Hepatocyte (in vitro differentiated cells): Measurements from ENCODE around the gene SYTL4. TPM values are rescaled to one million over a fixed set of nuclear protein-coding genes. Genes with fewer than 3 reads are reported as not detected.

Experiments
- DNase-seq: peaks from one replicate; pipeline ENCODE4 v3.0.0-alpha.2; 2016; ENCODE audit warnings: low spot score
- H2AFZ ChIP-seq: fragments of 200-600 bp; sonication (generic); 2 replicates; pipeline ENCODE4 v1.6.0; 2016; ENCODE audit warnings: antibody characterized with exemption, mild to moderate bottlenecking
- H3K27ac ChIP-seq: fragments of 200-600 bp; sonication (generic); 2 replicates; pipeline ENCODE4 v1.5.1; 2016; ENCODE audit warnings: mild to moderate bottlenecking
- H3K27me3 ChIP-seq: fragments of 200-600 bp; sonication (generic); 2 replicates; pipeline ENCODE4 v1.6.1; 2016
- H3K36me3 ChIP-seq: fragments of 200-600 bp; sonication (generic); replicated peaks from 2 replicates; pipeline ENCODE4 v1.5.1; 2016; ENCODE audit warnings: low read depth; ENCODE audit not compliant: insufficient read depth
- H3K4me1 ChIP-seq: fragments of 200-600 bp; sonication (generic); 2 replicates; pipeline ENCODE4 v1.5.1; 2016; ENCODE audit warnings: mild to moderate bottlenecking, moderate library complexity; ENCODE audit not compliant: insufficient read depth
- H3K4me2 ChIP-seq: fragments of 200-600 bp; sonication (generic); 2 replicates; pipeline ENCODE4 v1.6.0; 2016
- H3K4me3 ChIP-seq: fragments of 200-600 bp; sonication (generic); 2 replicates; pipeline ENCODE4 v1.5.1; 2016; ENCODE audit warnings: mild to moderate bottlenecking
- H3K79me2 ChIP-seq: fragments of 200-600 bp; sonication (generic); 2 replicates; pipeline ENCODE4 v1.6.0; 2017; ENCODE audit warnings: mild to moderate bottlenecking
- H3K9me2 ChIP-seq: fragments of 200-600 bp; sonication (generic); replicated peaks from 2 replicates; pipeline ENCODE4 v1.6.0; 2017; ENCODE audit warnings: mild to moderate bottlenecking; ENCODE audit not compliant: insufficient read depth
- H3K9me3 ChIP-seq: fragments of 200-600 bp; sonication (generic); 2 replicates; pipeline ENCODE4 v1.5.1; 2016; ENCODE audit warnings: low read depth, mild to moderate bottlenecking
- H4K20me1 ChIP-seq: fragments of 200-600 bp; sonication (generic); 2 replicates; pipeline ENCODE4 v1.6.0; 2016; ENCODE audit warnings: mild to moderate bottlenecking; ENCODE audit not compliant: insufficient read depth, poor library complexity, severe bottlenecking
- CTCF ChIP-seq: fragments of 200-600 bp; sonication (generic); IDR thresholded peaks from 2 replicates; pipeline ENCODE4 v1.5.1; 2016; ENCODE audit warnings: antibody characterized with exemption, mild to moderate bottlenecking; ENCODE audit not compliant: poor library complexity
- EZH2 ChIP-seq: fragments of 200-600 bp; sonication (generic); IDR thresholded peaks from 2 replicates; pipeline ENCODE4 v1.6.1; 2016; ENCODE audit warnings: antibody characterized with exemption, mild to moderate bottlenecking, borderline replicate concordance
- EZH2phosphoT487 ChIP-seq: fragments of 200-600 bp; sonication (generic); IDR thresholded peaks from one replicate; pipeline ENCODE4 v1.6.1; 2018; ENCODE audit warnings: antibody characterized with exemption, mild to moderate bottlenecking, low read depth, moderate library complexity; ENCODE audit not compliant: unreplicated experiment, severe bottlenecking
- WGBS: methylation state at CpG from one replicate; pipeline ENCODE4 v1.1.6; 2016; ENCODE audit warnings: low lambda C conversion rate; ENCODE audit errors: missing lambda C conversion rate; 5-methylcytosine and 5-hydroxymethylcytosine counted together
- polyA plus RNA-seq: library from polyadenylated mRNA; unstranded; fragments of >200 nt; fragmentation: Nextera tagmentation; extraction: Ambion mirVana; gene quantifications from 2 replicates; pipeline ENCODE4 v1.2.1, GENCODE V29; 2016
- total RNA-seq: library from RNA; depleted of rRNA; stranded (reverse); fragments of >200 nt; gene quantifications from 2 replicates; pipeline ENCODE4 v1.2.3, GENCODE V29; 2014

Gene SYTL4
- total and polyA plus RNA-seq, 2 experiments from 2014 or later, result 2.4 to 3.4 TPM

- no peak for TF ChIP-seq CTCF
- TF ChIP-seq EZH2phosphoT487, result no peak
- no peak for TF ChIP-seq EZH2
- no peaks in the 10 kb centered on the region for H3K9me2 ChIP-seq
- H3K9me3 ChIP-seq, result no peaks in the 10 kb centered on the region
- peak overlapping the region; percentile 73 for H3K27ac ChIP-seq
- no peaks in the 10 kb centered on the region for H4K20me1 ChIP-seq
- no peak overlapping the region for H2AFZ ChIP-seq
- H3K4me1 ChIP-seq, result peaks cover 9% of the 10 kb centered on the region
- peak overlapping the region; percentile 13 for H3K4me2 ChIP-seq
- no peaks in the 10 kb centered on the region for H3K27me3 ChIP-seq
- no peaks in the 10 kb centered on the region for H3K79me2 ChIP-seq
- H3K36me3 ChIP-seq, result no peaks in the 10 kb centered on the region
- H3K4me3 ChIP-seq, result no peak overlapping the region
- no peak for DNase-seq
- 60% methylated on average over 3 of the region's 3 CpGs for WGBS
Measured at GRCh38 chrX:100658941-100659381, 73.0 kb downstream of the SYTL4 start.

DNA sequence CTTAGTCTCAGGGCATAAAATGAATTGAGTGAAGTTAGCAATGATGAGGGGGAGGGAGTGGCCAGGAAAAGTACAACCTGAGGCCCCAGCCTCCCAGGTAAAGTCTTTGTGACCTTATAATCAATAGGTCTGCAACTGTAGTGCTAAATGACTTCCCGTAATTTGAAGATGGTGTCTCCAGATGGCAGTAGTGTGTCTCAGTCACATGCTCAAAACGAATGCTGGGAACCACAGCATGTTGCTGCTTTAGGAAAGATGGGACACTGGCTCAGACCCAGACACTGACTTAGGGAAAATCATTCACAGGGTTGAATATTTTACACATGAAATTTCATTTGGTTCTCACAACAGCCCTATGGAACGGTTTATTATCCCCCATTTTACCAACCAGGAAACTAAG lies 77.7 kb downstream of the SYTL4 start:
- Histone ChIP-seq H2AFZ (no peak overlapping the region), H3K27ac (no peak overlapping the region), H3K27me3 (no peaks in the 10 kb centered on the region), H3K9me3 (no peaks in the 10 kb centered on the region), H3K4me1 (peaks cover 11% of the 10 kb centered on the region), H3K4me2 (no peak overlapping the region), H3K4me3 (no peak overlapping the region), H3K9me2 (no peaks in the 10 kb centered on the region), H3K79me2 (no peaks in the 10 kb centered on the region), H4K20me1 (no peaks in the 10 kb centered on the region), H3K36me3 (no peaks in the 10 kb centered on the region)
- peak; percentile 15 for TF ChIP-seq CTCF
- no peak for TF ChIP-seq EZH2
- 42% methylated on average over 3 of the region's 3 CpGs for WGBS
- DNase-seq, result peak; percentile 23

DNA sequence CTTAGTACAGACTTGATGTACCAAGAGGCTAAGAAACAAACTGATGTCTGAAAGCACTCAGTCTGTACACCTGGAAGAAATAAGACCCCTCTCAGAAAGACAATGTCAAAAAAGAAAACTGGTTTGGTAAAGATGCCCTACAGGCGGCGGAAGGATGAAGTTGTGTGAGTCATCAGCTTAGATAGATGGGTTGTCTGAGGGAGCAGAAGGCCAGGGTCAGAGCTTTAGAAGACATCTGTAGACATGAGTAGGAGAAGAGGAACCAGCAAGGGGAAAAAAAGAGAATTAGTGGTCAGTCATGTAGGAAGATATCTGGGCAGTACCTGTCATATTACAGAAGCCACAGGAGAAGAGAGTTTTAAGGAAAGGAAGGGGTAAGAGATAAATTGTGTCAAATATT lies 79.7 kb downstream of the SYTL4 start:
- Histone ChIP-seq H4K20me1 (no peaks in the 10 kb centered on the region), H3K4me2 (no peak overlapping the region), H3K9me3 (no peaks in the 10 kb centered on the region), H3K9me2 (no peaks in the 10 kb centered on the region), H3K27ac (no peak overlapping the region), H3K79me2 (no peaks in the 10 kb centered on the region), H3K27me3 (no peaks in the 10 kb centered on the region), H2AFZ (no peak overlapping the region), H3K4me3 (no peak overlapping the region), H3K36me3 (no peaks in the 10 kb centered on the region), H3K4me1 (peaks cover 24% of the 10 kb centered on the region)
- DNase-seq, result no peak
- 91% methylated on average over 2 of the region's 2 CpGs for WGBS
- no peak for TF ChIP-seq EZH2
- no peak for TF ChIP-seq EZH2phosphoT487
- TF ChIP-seq CTCF, result no peak

GRCh38 chrX:100650841-100651240 lies 81.1 kb downstream of the SYTL4 start:
- Histone ChIP-seq H3K27me3 (no peaks in the 10 kb centered on the region), H4K20me1 (no peaks in the 10 kb centered on the region), H3K4me3 (no peak overlapping the region), H3K79me2 (no peaks in the 10 kb centered on the region), H3K9me2 (no peaks in the 10 kb centered on the region), H3K27ac (peak overlapping the region; percentile 89), H3K4me1 (peaks cover 31% of the 10 kb centered on the region), H2AFZ (no peak overlapping the region), H3K4me2 (no peak overlapping the region), H3K36me3 (no peaks in the 10 kb centered on the region), H3K9me3 (no peaks in the 10 kb centered on the region)
- no peak for DNase-seq
- 87% methylated on average over 1 of the region's 1 CpG for WGBS
- TF ChIP-seq EZH2, result no peak
- no peak for TF ChIP-seq EZH2phosphoT487
- no peak for TF ChIP-seq CTCF
